DND-41 (cell line): Measurements from ENCODE around the gene KCTD3.

Experiments used
- ATAC-seq: fragments of 200-7000 bp; cut with Tn5 transposase; 3 replicates; pipeline ENCODE4 v1.9.1; 2021; ENCODE audit warnings: low read depth; ENCODE audit not compliant: insufficient read depth
- DNase-seq: peaks from one replicate; pipeline ENCODE4 v3.0.0-alpha.2; 2020
- H2AFZ ChIP-seq: 2 replicates; pipeline ENCODE4 v1.6.0; 2012; ENCODE audit warnings: low read depth, low read length
- H3K27ac ChIP-seq: 2 replicates; pipeline ENCODE4 v1.5.1; 2012; ENCODE audit warnings: low read length, inconsistent platforms
- H3K27me3 ChIP-seq: fragments of 200-600 bp; sonication (generic); 2 replicates; pipeline ENCODE4 v1.6.0; 2012; ENCODE audit warnings: low read length, mild to moderate bottlenecking, inconsistent platforms; ENCODE audit not compliant: insufficient read depth, poor library complexity
- H3K36me3 ChIP-seq: 2 replicates; pipeline ENCODE4 v1.5.1; 2012; ENCODE audit warnings: low read length, inconsistent platforms; ENCODE audit not compliant: insufficient read depth
- H3K4me1 ChIP-seq: 2 replicates; pipeline ENCODE4 v1.5.1; 2012; ENCODE audit warnings: mild to moderate bottlenecking, low read length; ENCODE audit not compliant: insufficient read depth
- H3K4me2 ChIP-seq: 2 replicates; pipeline ENCODE4 v1.6.0; 2012; ENCODE audit warnings: mild to moderate bottlenecking, moderate library complexity, low read length, inconsistent platforms; ENCODE audit not compliant: insufficient read depth
- H3K4me3 ChIP-seq, 2 experiments: fragments of 200-600 bp in 1 of 2; shearing (Covaris generic) in 1 of 2; 2 replicates each; pipeline ENCODE4 v1.5.1; 2012 to 2016; ENCODE audit warnings: inconsistent platforms in 2 of 2, low read length in 2 of 2, mild to moderate bottlenecking in 2 of 2, low read depth in 1 of 2, moderate library complexity in 1 of 2
- H3K79me2 ChIP-seq: 2 replicates; pipeline ENCODE4 v1.6.0; 2012; ENCODE audit warnings: low read length, inconsistent platforms; ENCODE audit not compliant: insufficient read depth
- H3K9ac ChIP-seq: 2 replicates; pipeline ENCODE4 v1.6.0; 2012; ENCODE audit warnings: low read depth, mild to moderate bottlenecking, inconsistent platforms, low read length, moderate library complexity
- H3K9me3 ChIP-seq: 2 replicates; pipeline ENCODE4 v1.5.1; 2012; ENCODE audit warnings: low read length, moderate library complexity, mild to moderate bottlenecking, inconsistent platforms; ENCODE audit not compliant: insufficient read depth, severe bottlenecking
- H4K20me1 ChIP-seq: 2 replicates; pipeline ENCODE4 v1.6.0; 2012; ENCODE audit warnings: low read length; ENCODE audit not compliant: insufficient read depth
- EZH2 ChIP-seq: IDR thresholded peaks from 3 replicates; pipeline ENCODE4 v1.6.1; 2012; ENCODE audit warnings: borderline replicate concordance, low read depth, mild to moderate bottlenecking, moderate library complexity, low read length, inconsistent platforms; ENCODE audit not compliant: severe bottlenecking
- TF ChIP-seq, protein P1 (sequence below): IDR thresholded peaks from 2 replicates; pipeline ENCODE4 v1.5.1; 2012; ENCODE audit warnings: borderline replicate concordance, low read length, moderate library complexity, mild to moderate bottlenecking; ENCODE audit not compliant: poor library complexity, severe bottlenecking; ENCODE audit errors: extremely low read depth

The KCTD3 gene

DNA sequence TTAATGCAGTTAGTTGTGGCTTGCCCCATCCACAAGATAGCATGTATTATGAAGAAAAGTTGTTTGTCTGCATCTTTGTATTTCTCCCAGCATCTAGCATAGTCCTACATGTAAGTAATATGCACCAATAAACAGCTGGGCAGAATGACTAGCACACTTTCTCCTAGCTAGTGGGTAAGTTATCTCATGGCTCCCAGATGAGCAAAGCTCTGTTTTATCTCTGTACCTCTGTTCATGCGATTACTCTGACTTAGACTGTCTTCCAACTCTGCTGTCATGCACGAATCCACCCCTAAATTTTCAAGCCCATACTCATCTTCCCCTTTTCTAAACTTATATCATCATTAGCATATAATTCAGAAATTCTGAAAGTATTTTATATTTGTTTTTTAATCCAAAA lies 37.5 kb upstream of the KCTD3 start:
- H3K4me2 ChIP-seq, result no peak overlapping the region
- ATAC-seq, result no peak

DNA sequence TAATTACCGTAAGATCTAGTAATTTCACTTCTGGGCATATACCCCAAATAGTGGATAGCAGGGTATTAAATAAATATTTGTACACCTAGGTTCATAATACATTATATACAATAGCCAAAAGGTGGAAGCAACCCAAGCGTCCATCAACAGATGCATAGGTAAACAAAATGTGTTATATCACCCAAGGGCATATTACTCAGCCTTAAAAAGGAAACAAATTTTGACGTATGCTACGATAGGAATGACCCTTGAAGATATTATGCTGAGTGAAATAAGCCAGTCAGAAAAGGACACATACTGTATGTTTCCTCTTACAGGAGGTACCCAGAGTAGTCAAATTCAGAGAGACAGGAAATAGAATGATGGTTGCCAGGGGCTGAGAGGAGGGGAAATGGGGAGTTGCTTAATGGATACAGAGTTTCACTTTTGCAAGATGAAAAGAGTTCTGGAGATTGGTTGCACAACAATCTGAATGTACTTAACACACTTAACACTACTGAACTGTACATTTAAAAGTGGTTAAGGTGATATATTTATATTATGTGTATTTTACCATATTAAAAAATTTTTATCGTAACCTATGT lies 36.6 kb upstream of the KCTD3 start:
- H3K4me3 ChIP-seq, result no peak overlapping the region
- no peaks in the 10 kb centered on the region for H3K79me2 ChIP-seq
- no peak overlapping the region for H3K4me2 ChIP-seq
- DNase-seq (no peak), ATAC-seq (peak; percentile 59; the same call in 1 of the 3 replicates)
- H2AFZ ChIP-seq, result no peak overlapping the region
- H4K20me1 ChIP-seq, result no peaks in the 10 kb centered on the region
- H3K27me3 ChIP-seq, result peaks cover 4% of the 10 kb centered on the region
- no peak overlapping the region for H3K27ac ChIP-seq
- no peaks in the 10 kb centered on the region for H3K36me3 ChIP-seq
- no peak for TF ChIP-seq EZH2
- TF ChIP-seq, protein P1, sequence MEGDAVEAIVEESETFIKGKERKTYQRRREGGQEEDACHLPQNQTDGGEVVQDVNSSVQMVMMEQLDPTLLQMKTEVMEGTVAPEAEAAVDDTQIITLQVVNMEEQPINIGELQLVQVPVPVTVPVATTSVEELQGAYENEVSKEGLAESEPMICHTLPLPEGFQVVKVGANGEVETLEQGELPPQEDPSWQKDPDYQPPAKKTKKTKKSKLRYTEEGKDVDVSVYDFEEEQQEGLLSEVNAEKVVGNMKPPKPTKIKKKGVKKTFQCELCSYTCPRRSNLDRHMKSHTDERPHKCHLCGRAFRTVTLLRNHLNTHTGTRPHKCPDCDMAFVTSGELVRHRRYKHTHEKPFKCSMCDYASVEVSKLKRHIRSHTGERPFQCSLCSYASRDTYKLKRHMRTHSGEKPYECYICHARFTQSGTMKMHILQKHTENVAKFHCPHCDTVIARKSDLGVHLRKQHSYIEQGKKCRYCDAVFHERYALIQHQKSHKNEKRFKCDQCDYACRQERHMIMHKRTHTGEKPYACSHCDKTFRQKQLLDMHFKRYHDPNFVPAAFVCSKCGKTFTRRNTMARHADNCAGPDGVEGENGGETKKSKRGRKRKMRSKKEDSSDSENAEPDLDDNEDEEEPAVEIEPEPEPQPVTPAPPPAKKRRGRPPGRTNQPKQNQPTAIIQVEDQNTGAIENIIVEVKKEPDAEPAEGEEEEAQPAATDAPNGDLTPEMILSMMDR, result no peak
- H3K4me1 ChIP-seq, result no peaks in the 10 kb centered on the region
- H3K9ac ChIP-seq, result no peak overlapping the region
- H3K9me3 ChIP-seq, result no peaks in the 10 kb centered on the region

More for the DNA sequence above, 37.5 kb upstream of the KCTD3 start:
- Histone ChIP-seq H3K79me2 (no peaks in the 10 kb centered on the region), H3K4me3 (no peak overlapping the region), H3K9ac (no peak overlapping the region), H3K27ac (no peak overlapping the region), H3K4me1 (no peaks in the 10 kb centered on the region), H4K20me1 (no peaks in the 10 kb centered on the region), H3K27me3 (peaks cover 4% of the 10 kb centered on the region), H2AFZ (no peak overlapping the region), H3K9me3 (no peaks in the 10 kb centered on the region), H3K36me3 (no peaks in the 10 kb centered on the region)
- no peak for TF ChIP-seq EZH2
- TF ChIP-seq, protein P1, result no peak
- no peak for DNase-seq

DNA sequence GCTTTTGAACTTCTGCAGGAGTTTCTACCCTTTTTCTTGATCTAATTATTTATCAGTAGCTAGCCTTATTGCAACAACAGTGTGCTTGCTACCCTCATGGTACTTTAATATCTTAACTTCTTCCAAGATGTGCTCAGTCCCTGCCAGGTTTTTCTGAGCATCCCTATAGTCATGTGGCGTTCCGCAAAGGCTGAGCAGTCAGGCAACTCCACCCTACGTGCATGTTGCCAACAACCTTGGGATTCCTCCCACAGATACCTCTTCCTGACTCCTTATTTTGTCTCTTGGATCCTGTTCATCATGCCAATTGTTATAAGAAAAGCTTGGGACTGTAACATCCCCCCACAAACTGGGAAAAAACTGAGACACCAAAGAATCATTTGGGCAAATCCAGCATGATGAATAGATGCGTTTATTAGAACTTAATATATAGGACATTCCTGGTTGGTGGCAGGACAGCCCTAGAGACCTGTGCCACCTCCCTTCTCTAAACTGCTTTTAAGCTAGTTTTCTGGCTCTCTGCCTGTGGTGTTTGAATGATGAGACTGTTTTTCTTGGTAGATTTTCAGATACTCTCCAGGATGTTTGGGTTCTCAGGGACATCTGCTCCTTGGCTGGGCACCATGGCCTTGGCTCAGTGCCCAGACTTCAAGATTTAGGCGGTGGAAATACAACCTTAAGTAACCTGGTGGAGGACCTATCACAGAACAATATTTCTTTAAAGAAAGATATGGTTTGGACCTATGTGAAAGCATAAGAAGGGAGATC lies 27.1 kb upstream of the KCTD3 start:
- no peak overlapping the region for H3K9ac ChIP-seq
- no peak overlapping the region for H3K27ac ChIP-seq
- ATAC-seq (no peak), DNase-seq (no peak)
- H3K36me3 ChIP-seq, result no peaks in the 10 kb centered on the region
- peaks cover 3% of the 10 kb centered on the region for H3K9me3 ChIP-seq
- no peaks in the 10 kb centered on the region for H3K27me3 ChIP-seq
- H3K4me1 ChIP-seq, result no peaks in the 10 kb centered on the region
- no peaks in the 10 kb centered on the region for H4K20me1 ChIP-seq
- no peak overlapping the region for H2AFZ ChIP-seq
- H3K4me3 ChIP-seq, result no peak overlapping the region
- no peak overlapping the region for H3K4me2 ChIP-seq
- TF ChIP-seq, protein P1, result no peak
- TF ChIP-seq EZH2, result no peak
- no peaks in the 10 kb centered on the region for H3K79me2 ChIP-seq
